Tibial nerve (tissue), 4 donors: ENCODE results near the gene PARM1. TPM values are rescaled to one million over a fixed set of nuclear protein-coding genes. Genes with fewer than 3 reads are reported as not detected.

Experiments used
- DNase-seq, 2 donors: peaks; one replicate each; pipeline ENCODE4 v3.0.0-alpha.2; 2019; ENCODE audit warnings: low spot score in 2 of 2
- H3K27ac ChIP-seq, 4 donors: fragments of 200-600 bp; sonication (generic) in 3 of 4; one replicate each; pipeline ENCODE4 v1.5.1; 2017 to 2019; ENCODE audit warnings: mild to moderate bottlenecking in 1 of 4
- H3K27me3 ChIP-seq, 2 donors: fragments of 200-600 bp; sonication (generic) in 1 of 2; one replicate each; pipeline versions ENCODE4 v1.5.1 to v1.6.0; 2017 to 2019
- H3K36me3 ChIP-seq, 3 donors: fragments of 200-600 bp; sonication (generic); one replicate each; pipeline ENCODE4 v1.5.1; 2018 to 2019
- H3K4me1 ChIP-seq, 4 donors: fragments of 200-600 bp; sonication (generic) in 3 of 4; one replicate each; pipeline ENCODE4 v1.5.1; 2017 to 2019
- H3K4me3 ChIP-seq, 4 donors: fragments of 200-600 bp; sonication (generic) in 3 of 4; one replicate each; pipeline ENCODE4 v1.5.1; 2017 to 2019; ENCODE audit warnings: mild to moderate bottlenecking in 1 of 4, moderate library complexity in 1 of 4
- H3K9me3 ChIP-seq, 4 donors: fragments of 200-600 bp; sonication (generic) in 3 of 4; one replicate each; pipeline ENCODE4 v1.5.1; 2017 to 2019
- EP300 ChIP-seq, 2 donors: sonication (generic); formaldehyde crosslinking; IDR thresholded peaks; one replicate each; pipeline ENCODE4 v1.6.1; 2017; ENCODE audit warnings: antibody characterized with exemption in 2 of 2, mild to moderate bottlenecking in 1 of 2
- POLR2A ChIP-seq, 2 donors: fragments of 450-650 bp; IDR thresholded peaks; one replicate each; pipeline ENCODE4 v1.6.1; 2017; ENCODE audit warnings: antibody characterized with exemption in 2 of 2, mild to moderate bottlenecking in 2 of 2, moderate library complexity in 2 of 2
- WGBS, 2 donors: methylation state at CpG; one replicate each; pipeline ENCODE4 v1.1.5; 2018; 5-methylcytosine and 5-hydroxymethylcytosine counted together
- total RNA-seq, 4 donors: library from RNA; depleted of rRNA; stranded (reverse); fragments of >200 nt; gene quantifications; one replicate each; pipeline ENCODE4 v1.1.0, GENCODE V29; 2016
- TF ChIP-seq, protein P1 (sequence below), 5 experiments: fragments of 200-600 bp in 3 of 5; fragments of 450-650 bp in 2 of 5; sonication (generic) in 3 of 5; IDR thresholded peaks; one replicate each; pipeline ENCODE4 v1.5.1; 2016 to 2019; ENCODE audit warnings: antibody characterized with exemption in 5 of 5, mild to moderate bottlenecking in 3 of 5, moderate library complexity in 2 of 5

The PARM1 gene
- total RNA-seq, 4 donors from 2014 or later = 10.0 to 23.8 (median 20.9) TPM

DNA sequence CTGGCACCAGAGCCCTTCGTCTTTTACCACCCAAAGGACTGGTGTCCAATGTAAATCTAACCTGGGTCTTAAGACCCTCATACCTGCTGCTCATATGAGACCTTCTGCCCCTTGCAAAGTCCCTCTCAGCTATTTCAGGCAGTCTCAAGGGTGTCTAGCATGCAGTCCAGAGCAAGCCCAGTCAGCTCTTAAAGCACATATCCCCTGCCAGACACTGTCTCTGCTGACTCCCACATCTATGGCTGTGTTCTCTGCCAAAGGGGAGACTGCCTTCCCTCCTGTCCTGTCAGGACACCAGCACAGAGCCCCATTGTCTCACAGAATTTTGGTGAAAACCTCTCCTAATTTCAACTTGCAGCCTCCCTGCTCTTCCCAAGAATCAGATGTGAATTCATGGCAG, 118.5 kb downstream of the PARM1 start:
- H3K27ac ChIP-seq = no peak overlapping the region

DNA sequence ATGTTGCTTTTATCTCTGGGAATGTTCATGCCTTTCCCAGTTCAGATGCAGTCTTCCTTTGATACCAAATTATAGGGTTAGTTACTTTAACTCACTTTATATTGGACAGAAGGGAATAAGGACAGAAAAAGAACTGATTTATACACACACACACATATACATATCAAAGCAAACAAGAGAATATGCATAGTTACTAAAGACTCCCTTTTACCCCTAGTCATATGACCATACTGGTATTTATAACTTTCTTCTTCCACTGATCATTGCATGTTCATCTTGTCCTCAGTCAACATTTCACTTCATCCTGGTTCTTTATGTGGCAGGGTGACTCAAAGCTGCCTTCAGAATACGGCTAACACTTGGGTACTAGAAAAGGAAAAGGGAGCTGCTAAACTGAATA, 120.4 kb downstream of the PARM1 start:
- Histone ChIP-seq H3K4me3 (no peak overlapping the region), H3K27ac (no peak overlapping the region), H3K9me3 (no peaks in the 10 kb centered on the region), H3K36me3 (no peaks in the 10 kb centered on the region), H3K4me1 (no peaks in the 10 kb centered on the region), H3K27me3 (no peaks in the 10 kb centered on the region)
- whole genome bisulfite sequencing, 2 donors = 78 to 93% methylated on average over 1 of the region's 1 CpG
- DNase-seq = no peak
- TF ChIP-seq, protein P1, sequence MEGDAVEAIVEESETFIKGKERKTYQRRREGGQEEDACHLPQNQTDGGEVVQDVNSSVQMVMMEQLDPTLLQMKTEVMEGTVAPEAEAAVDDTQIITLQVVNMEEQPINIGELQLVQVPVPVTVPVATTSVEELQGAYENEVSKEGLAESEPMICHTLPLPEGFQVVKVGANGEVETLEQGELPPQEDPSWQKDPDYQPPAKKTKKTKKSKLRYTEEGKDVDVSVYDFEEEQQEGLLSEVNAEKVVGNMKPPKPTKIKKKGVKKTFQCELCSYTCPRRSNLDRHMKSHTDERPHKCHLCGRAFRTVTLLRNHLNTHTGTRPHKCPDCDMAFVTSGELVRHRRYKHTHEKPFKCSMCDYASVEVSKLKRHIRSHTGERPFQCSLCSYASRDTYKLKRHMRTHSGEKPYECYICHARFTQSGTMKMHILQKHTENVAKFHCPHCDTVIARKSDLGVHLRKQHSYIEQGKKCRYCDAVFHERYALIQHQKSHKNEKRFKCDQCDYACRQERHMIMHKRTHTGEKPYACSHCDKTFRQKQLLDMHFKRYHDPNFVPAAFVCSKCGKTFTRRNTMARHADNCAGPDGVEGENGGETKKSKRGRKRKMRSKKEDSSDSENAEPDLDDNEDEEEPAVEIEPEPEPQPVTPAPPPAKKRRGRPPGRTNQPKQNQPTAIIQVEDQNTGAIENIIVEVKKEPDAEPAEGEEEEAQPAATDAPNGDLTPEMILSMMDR (IDR thresholded peaks at IDR 0.05) = no peak
- TF ChIP-seq EP300 (IDR thresholded peaks at IDR 0.05) (no peak), POLR2A (IDR thresholded peaks at IDR 0.05) (no peak)

More for the DNA sequence above, 118.5 kb downstream of the PARM1 start:
- no peak overlapping the region for H3K4me3 ChIP-seq
- WGBS, 2 donors = 80 to 81% methylated on average over 1 of the region's 1 CpG
- no peaks in the 10 kb centered on the region for H3K4me1 ChIP-seq
- H3K27me3 ChIP-seq = no peaks in the 10 kb centered on the region
- TF ChIP-seq, protein P1 (IDR thresholded peaks at IDR 0.05) = no peak
- TF ChIP-seq EP300 (IDR thresholded peaks at IDR 0.05) = no peak
- no peak for TF ChIP-seq POLR2A (IDR thresholded peaks at IDR 0.05)
- no peak for DNase-seq
- no peaks in the 10 kb centered on the region for H3K9me3 ChIP-seq
- no peaks in the 10 kb centered on the region for H3K36me3 ChIP-seq

DNA sequence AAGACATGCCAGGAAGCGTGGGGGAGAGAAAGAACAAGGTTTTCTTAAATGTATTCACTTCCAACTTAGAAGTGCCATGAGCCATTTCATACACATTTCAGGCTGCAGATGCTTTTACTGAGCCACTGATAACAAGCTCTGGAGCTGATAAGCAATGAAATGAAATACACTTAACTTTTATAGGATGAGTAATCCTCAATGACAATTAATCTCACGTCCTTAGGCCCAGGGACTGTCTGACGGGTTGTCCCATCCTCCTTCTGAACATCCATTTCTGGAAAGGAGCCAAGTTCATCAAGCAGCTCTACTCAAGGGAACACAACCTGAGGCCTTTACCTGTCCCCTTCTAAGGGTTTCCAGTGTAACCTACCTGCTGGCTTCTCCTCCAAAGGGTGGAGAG, 121.2 kb downstream of the PARM1 start:
- Histone ChIP-seq H3K27me3 (no peaks in the 10 kb centered on the region), H3K4me3 (no peak overlapping the region), H3K36me3 (no peaks in the 10 kb centered on the region), H3K27ac (no peak overlapping the region), H3K9me3 (no peaks in the 10 kb centered on the region), H3K4me1 (no peaks in the 10 kb centered on the region)
- no peak for DNase-seq
- 75 to 87% methylated on average over 3 of the region's 3 CpGs for WGBS, 2 donors
- TF ChIP-seq, protein P1 (IDR thresholded peaks at IDR 0.05) = no peak
- TF ChIP-seq EP300 (IDR thresholded peaks at IDR 0.05) (no peak), POLR2A (IDR thresholded peaks at IDR 0.05) (no peak)

DNA sequence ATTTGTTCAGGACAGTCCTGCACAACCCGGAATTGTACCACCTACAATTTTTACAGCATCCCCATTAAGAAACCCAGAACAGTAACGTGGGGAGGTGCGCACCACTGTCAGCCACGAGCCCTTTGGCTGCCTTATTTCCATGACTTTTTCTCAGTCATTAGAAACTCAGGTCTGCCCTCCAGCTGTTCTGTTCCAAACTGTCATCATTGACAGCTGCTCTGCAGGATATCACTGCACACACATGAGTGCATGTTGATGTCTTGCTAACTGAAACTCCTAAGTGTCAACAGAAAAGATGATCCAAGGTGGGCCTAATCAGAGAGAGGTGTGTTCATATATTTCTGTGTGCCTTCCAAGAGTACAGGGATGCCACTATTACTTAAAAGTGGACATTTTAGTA, 123.4 kb downstream of the PARM1 start:
- no peak for DNase-seq
- Histone ChIP-seq H3K4me3 (no peak overlapping the region), H3K36me3 (no peaks in the 10 kb centered on the region), H3K9me3 (no peaks in the 10 kb centered on the region), H3K27ac (no peak overlapping the region), H3K4me1 (no peaks in the 10 kb centered on the region), H3K27me3 (no peaks in the 10 kb centered on the region)
- WGBS, 2 donors = 64 to 70% methylated on average over 4 of the region's 4 CpGs
- TF ChIP-seq EP300 (IDR thresholded peaks at IDR 0.05) = no peak
- TF ChIP-seq, protein P1 (IDR thresholded peaks at IDR 0.05) = no peak
- TF ChIP-seq POLR2A (IDR thresholded peaks at IDR 0.05) = no peak

DNA sequence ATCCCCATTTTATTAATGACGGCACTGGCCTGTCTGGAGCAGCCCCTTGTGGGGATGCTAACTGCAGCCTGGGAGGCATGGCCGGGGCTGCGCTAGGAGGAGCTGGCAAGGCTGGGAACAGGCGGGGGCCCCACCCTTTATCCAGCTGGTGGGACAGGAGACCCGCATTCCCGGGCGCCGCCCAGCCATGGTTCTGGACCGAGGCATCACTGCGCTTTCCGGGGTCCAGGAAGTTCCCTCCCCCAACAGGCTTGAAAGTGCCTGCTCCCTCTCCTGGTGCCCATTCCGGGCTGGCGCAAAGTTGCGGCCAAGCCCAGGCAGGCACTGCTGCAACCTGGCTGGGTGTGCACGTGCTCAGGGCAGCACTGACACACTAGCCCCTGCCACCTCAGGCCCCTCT, 124.5 kb downstream of the PARM1 start:
- Histone ChIP-seq H3K36me3 (no peaks in the 10 kb centered on the region), H3K4me3 (no peak overlapping the region), H3K27me3 (no peaks in the 10 kb centered on the region), H3K27ac (no peak overlapping the region), H3K9me3 (no peaks in the 10 kb centered on the region), H3K4me1 (no peaks in the 10 kb centered on the region)
- WGBS, 2 donors = 93 to 94% methylated on average over 11 of the region's 15 CpGs
- DNase-seq = no peak
- TF ChIP-seq EP300 (IDR thresholded peaks at IDR 0.05) = no peak
- TF ChIP-seq, protein P1 (IDR thresholded peaks at IDR 0.05) = no peak
- TF ChIP-seq POLR2A (IDR thresholded peaks at IDR 0.05) = no peak
